HG03457 (cell line): Measurements from ENCODE around the gene UNC5A.

Experiments used
- ATAC-seq: cut with Tn5 transposase; IDR thresholded peaks from one replicate; pipeline ENCODE4 v1.9.1; 2021; ENCODE audit warnings: moderate number of reproducible peaks; ENCODE audit not compliant: unreplicated experiment

The UNC5A gene

GRCh38 chr5:176877793-176878331 is 67.5 kb downstream of the UNC5A start:
- no peak for ATAC-seq

GRCh38 chr5:176878463-176878862 is 68.1 kb downstream of the UNC5A start:
- ATAC-seq = no peak

GRCh38 chr5:176878906-176879662 is 68.7 kb downstream of the UNC5A start:
- ATAC-seq = no peak

GRCh38 chr5:176879663-176880361 is 69.5 kb downstream of the UNC5A start:
- no peak for ATAC-seq

- ATAC-seq = no peak
Measured at GRCh38 chr5:176880366-176881020, 70.1 kb downstream of the UNC5A start.

GRCh38 chr5:176881021-176881749 is 70.8 kb downstream of the UNC5A start:
- ATAC-seq = no peak

- ATAC-seq = no peak
Measured at GRCh38 chr5:176881816-176882566, 71.6 kb downstream of the UNC5A start.

- ATAC-seq = no peak
Measured at GRCh38 chr5:176882567-176882903, 72.2 kb downstream of the UNC5A start.

- no peak for ATAC-seq
Measured at GRCh38 chr5:176883700-176884570, 73.6 kb downstream of the UNC5A start.

- no peak for ATAC-seq
Measured at GRCh38 chr5:176884571-176884890, 74.2 kb downstream of the UNC5A start.

- ATAC-seq = no peak
Measured at GRCh38 chr5:176886336-176887251, 76.2 kb downstream of the UNC5A start.

GRCh38 chr5:176887252-176887849 is 77.0 kb downstream of the UNC5A start:
- ATAC-seq = no peak

GRCh38 chr5:176888016-176888864 is 77.9 kb downstream of the UNC5A start:
- no peak for ATAC-seq

- no peak for ATAC-seq
Measured at GRCh38 chr5:176888865-176889165, 78.5 kb downstream of the UNC5A start.

- no peak for ATAC-seq
Measured at GRCh38 chr5:176889321-176890280, 79.2 kb downstream of the UNC5A start.
